Heart left ventricle (tissue), 16 donors: ENCODE measurements around the gene PODXL2. TPM values are rescaled to one million over a fixed set of nuclear protein-coding genes. Genes with fewer than 3 reads are reported as not detected.

Source experiments
- ATAC-seq, 4 donors: fragments of 200-7000 bp; cut with Tn5 transposase; one replicate each; pipeline ENCODE4 v1.9.1; 2020 to 2022; ENCODE audit warnings: moderate library complexity in 4 of 4, mild to moderate bottlenecking in 3 of 4, moderate number of reproducible peaks in 1 of 4
- DNase-seq, 5 donors: peaks; one replicate each; pipeline ENCODE4 v3.0.0-alpha.2; 2020
- H3K27ac ChIP-seq, 12 donors: fragments of 200-600 bp; sonication (generic) in 4 of 12; one replicate each; pipeline versions ENCODE4 v1.5.0 to v1.8.0; 2016 to 2022; ENCODE audit warnings: mild to moderate bottlenecking in 2 of 12
- H3K27me3 ChIP-seq, 9 donors: fragments of 200-600 bp; sonication (generic) in 2 of 9; one replicate each; pipeline versions ENCODE4 v1.5.1 to v1.8.0; 2016 to 2022; ENCODE audit warnings: mild to moderate bottlenecking in 3 of 9
- H3K36me3 ChIP-seq, 9 donors: fragments of 200-600 bp; sonication (generic) in 2 of 9; one replicate each; pipeline versions ENCODE4 v1.5.0 to v1.8.0; 2018 to 2022; ENCODE audit warnings: mild to moderate bottlenecking in 2 of 9
- H3K4me1 ChIP-seq, 12 donors: fragments of 200-600 bp; sonication (generic) in 4 of 12; one replicate each; pipeline versions ENCODE4 v1.5.0 to v1.8.0; 2016 to 2022; ENCODE audit warnings: mild to moderate bottlenecking in 3 of 12
- H3K4me3 ChIP-seq, 12 donors: fragments of 200-600 bp; sonication (generic) in 4 of 12; one replicate each; pipeline versions ENCODE4 v1.5.0 to v1.8.0; 2017 to 2022; ENCODE audit warnings: mild to moderate bottlenecking in 9 of 12, moderate library complexity in 4 of 12
- H3K9me3 ChIP-seq, 12 donors: fragments of 200-600 bp; sonication (generic) in 4 of 12; one replicate each; pipeline versions ENCODE4 v1.5.0 to v1.8.0; 2016 to 2022; ENCODE audit warnings: mild to moderate bottlenecking in 1 of 12
- CTCF ChIP-seq, 12 donors: fragments of 200-600 bp; sonication (generic) in 4 of 12; IDR thresholded peaks; one replicate each; pipeline versions ENCODE4 v1.5.0 to v1.8.0; 2018 to 2022; ENCODE audit warnings: antibody characterized with exemption in 12 of 12, mild to moderate bottlenecking in 5 of 12
- POLR2A ChIP-seq, 2 donors: fragments of 450-650 bp; IDR thresholded peaks; one replicate each; pipeline ENCODE4 v1.6.1; 2017; ENCODE audit warnings: antibody characterized with exemption in 2 of 2, mild to moderate bottlenecking in 2 of 2, moderate library complexity in 2 of 2
- WGBS, 4 donors: extraction: QIAGEN DNeasy Blood & Tissue Kit in 2 of 4; methylation state at CpG; one replicate each; pipeline versions ENCODE4 v1.1.5 to v1.1.7; 2013 to 2018; 5-methylcytosine and 5-hydroxymethylcytosine counted together
- intact Hi-C, 10 donors: fragments of 100-400 bp; cut with DNase I; formaldehyde crosslinking; loops; one replicate each; pipeline versions ENCODE4 v1.11.1 to v1.14.2; 2022
- polyA plus RNA-seq, 2 donors: library from polyadenylated mRNA; stranded (reverse); fragments of 200-250 nt; gene quantifications; one replicate each; pipeline ENCODE4 v1.2.3, GENCODE V29; 2013
- total RNA-seq, 9 donors: library from RNA; depleted of rRNA in 2 of 9; stranded (reverse); fragments of >200 nt in 2 of 9; fragmentation: NEBNext Ultra II Directional in 3 of 9; extraction: Animal tissue kit (Norgen Biotek cat#: 25700) in 3 of 9; gene quantifications; one replicate each; pipeline versions ENCODE4 v1.1.0 to v1.2.4, GENCODE V29; 2016 to 2023
- donor health status: ischemic (EF 13 %, LVEDD 7.1; RV severe dilation, severe dysfunction).
- donor health status: healthy with polysubstance abuse.
- donor health status: DM: no; HTN: yes; CAD: no.
- donor health status: DM: no; HTN: no; CAD: no.
- donor health status: ischemic (EF 25% LVEDD 6.9; RV normal size, moderate dysfunction).
- donor health status: ischemic (EF 25% LVEDD 5.7; RV mildly dilated, moderate dysfunction).
- donor health status: healthy.
- donor health status: DM: yes; HTN: yes; CAD: no.
- donor health status: ischemic (EF 35%, LVEDD 5.7; RV mildly dilated, moderate dysfunction).
- donor health status: nonischemic (EF 11% LVEDD 7.7; RV severe dilation, severe dysfunction).
- donor health status: DM: yes; HTN: yes; CAD: no.
- donor health status: PGD.
- donor health status: ischemic (EF 29% LVEDD 5.4; RV normal size, mild dysfunction).
- donor health status: nonischemic (EF 23%, LVEDD 6.1; RV moderate dilation, normal function).

PODXL2 gene
- total and polyA plus RNA-seq, 11 donors: 0.72 to 4.1 (median 2.1) TPM

- no peak overlapping the region for H3K27ac ChIP-seq
- ATAC-seq (no peak), DNase-seq (peak in 1 of 5 donors; percentile 56)
- 93 to 96% (median 94%) methylated on average over 20 to 24 of the region's 24 CpGs for WGBS, 4 donors
- TF ChIP-seq POLR2A (IDR thresholded peaks at IDR 0.05): no peak
- no peak for TF ChIP-seq CTCF (IDR thresholded peaks at IDR 0.05)
- H3K36me3 ChIP-seq: peaks cover 0 to 44% (median 18%) of the 10 kb centered on the region in 9 donors
- H3K4me3 ChIP-seq: no peak overlapping the region
- intact Hi-C loops: no loop called here
- H3K9me3 ChIP-seq: no peaks in the 10 kb centered on the region
- H3K4me1 ChIP-seq: peaks cover 0 to 8% (median 0%) of the 10 kb centered on the region in 12 donors
- no peaks in the 10 kb centered on the region for H3K27me3 ChIP-seq
These were observed 22.7 kb upstream of the PODXL2 start for GRCh38 chr3:127606086-127606805.

GRCh38 chr3:127606981-127607595, 21.9 kb upstream of the PODXL2 start:
- TF ChIP-seq POLR2A (IDR thresholded peaks at IDR 0.05) (no peak), CTCF (IDR thresholded peaks at IDR 0.05) (no peak)
- Histone ChIP-seq H3K9me3 (no peaks in the 10 kb centered on the region), H3K4me1 (peaks cover 0 to 8% (median 0%) of the 10 kb centered on the region in 12 donors), H3K4me3 (no peak overlapping the region), H3K27ac (peak overlapping the region in 1 of 12 donors; percentile 55), H3K27me3 (no peaks in the 10 kb centered on the region), H3K36me3 (peaks cover 0 to 44% (median 18%) of the 10 kb centered on the region in 9 donors)
- DNase-seq (peak in 1 of 5 donors; percentile 36), ATAC-seq (peak in 3 of 4 donors; percentile 6 to 61 (median 17))
- intact Hi-C loops: no loop called here
- 88 to 93% (median 91%) methylated on average over 14 to 17 of the region's 17 CpGs for WGBS, 4 donors

- Histone ChIP-seq H3K4me3 (no peak overlapping the region), H3K36me3 (peaks cover 0 to 41% (median 18%) of the 10 kb centered on the region in 9 donors), H3K9me3 (no peaks in the 10 kb centered on the region), H3K4me1 (peaks cover 0 to 8% (median 0%) of the 10 kb centered on the region in 12 donors), H3K27me3 (no peaks in the 10 kb centered on the region), H3K27ac (peak overlapping the region in 8 of 12 donors; percentile 4 to 76 (median 36))
- TF ChIP-seq CTCF (IDR thresholded peaks at IDR 0.05) (no peak), POLR2A (IDR thresholded peaks at IDR 0.05) (no peak)
- intact Hi-C loops: no loop called here
- DNase-seq: no peak
- WGBS, 4 donors: 49 to 71% (median 56%) methylated on average over 5 to 7 of the region's 7 CpGs
- peak; percentile 10 to 33 (median 28) for ATAC-seq
These were observed 21.2 kb upstream of the PODXL2 start for GRCh38 chr3:127607675-127608361.

GRCh38 chr3:127608362-127608718, 20.6 kb upstream of the PODXL2 start:
- peaks cover 0 to 8% (median 1%) of the 10 kb centered on the region in 12 donors for H3K4me1 ChIP-seq
- DNase-seq (peak; percentile 63 to 85 (median 78)), ATAC-seq (peak; percentile 69 to 83 (median 79))
- peak overlapping the region in 8 of 12 donors; percentile 4 to 76 (median 36) for H3K27ac ChIP-seq
- intact Hi-C loops: no loop called here
- H3K9me3 ChIP-seq: no peaks in the 10 kb centered on the region
- WGBS, 4 donors: 43 to 75% (median 63%) methylated on average over 14 of the region's 14 CpGs
- TF ChIP-seq CTCF (IDR thresholded peaks at IDR 0.05): no peak
- no peak overlapping the region for H3K4me3 ChIP-seq
- H3K36me3 ChIP-seq: peaks cover 0 to 41% (median 18%) of the 10 kb centered on the region in 9 donors
- no peaks in the 10 kb centered on the region for H3K27me3 ChIP-seq
